RCC 7860 (cell line): Measurements from ENCODE around the gene HMCES.
A peak's percentile ranks its signal among the peaks of the same experiment; 100 is the strongest.

Experiments used
- DNase-seq: peaks from one replicate; pipeline ENCODE4 v3.0.0-alpha.2; 2015; ENCODE audit warnings: low spot score
- FAIRE-seq: peaks from 2 replicates; lab custom pipeline; 2012; peaks lifted over from hg19 to GRCh38; lab: Jason Lieb, UNC

HMCES gene

GRCh38 chr3:129291236-129291886 is 12.7 kb downstream of the HMCES start:
- DNase-seq (no peak), FAIRE-seq (no peak)

GRCh38 chr3:129295286-129295685 is 16.6 kb downstream of the HMCES start:
- no peak for DNase-seq
- FAIRE-seq = no peak

- FAIRE-seq = no peak
- DNase-seq = no peak
Observed at GRCh38 chr3:129304146-129304961, 25.7 kb downstream of the HMCES start.

- DNase-seq (no peak), FAIRE-seq (no peak)
Observed at GRCh38 chr3:129304962-129305222, 26.2 kb downstream of the HMCES start.

- no peak for DNase-seq
- no peak for FAIRE-seq
Observed at GRCh38 chr3:129305592-129306091, 27.0 kb downstream of the HMCES start.

- no peak for DNase-seq
- FAIRE-seq = no peak
Observed at GRCh38 chr3:129308636-129309035, 30.0 kb downstream of the HMCES start.

- FAIRE-seq (no peak), DNase-seq (no peak)
Observed at GRCh38 chr3:129310111-129311011, 31.7 kb downstream of the HMCES start.

GRCh38 chr3:129311054-129311902 is 32.6 kb downstream of the HMCES start:
- DNase-seq (no peak), FAIRE-seq (no peak)

- FAIRE-seq (no peak), DNase-seq (no peak)
Observed at GRCh38 chr3:129312021-129312639, 33.5 kb downstream of the HMCES start.

- no peak for FAIRE-seq
- no peak for DNase-seq
Observed at GRCh38 chr3:129312671-129313414, 34.2 kb downstream of the HMCES start.

GRCh38 chr3:129313415-129313664 is 34.7 kb downstream of the HMCES start:
- no peak for DNase-seq
- FAIRE-seq = no peak

GRCh38 chr3:129313665-129314385 is 35.2 kb downstream of the HMCES start:
- DNase-seq (peak; percentile 79), FAIRE-seq (peak; percentile 46)

- DNase-seq = peak; percentile 82
- no peak for FAIRE-seq
Observed at GRCh38 chr3:129314386-129315222, 35.9 kb downstream of the HMCES start.

GRCh38 chr3:129315223-129315997 is 36.7 kb downstream of the HMCES start:
- FAIRE-seq = no peak
- DNase-seq = no peak

- FAIRE-seq = no peak
Observed at GRCh38 chr3:129315998-129316247, 37.3 kb downstream of the HMCES start.

GRCh38 chr3:129316248-129317013 is 37.8 kb downstream of the HMCES start:
- DNase-seq (peak; percentile 60), FAIRE-seq (no peak)

More at GRCh38 chr3:129315998-129316247, 37.3 kb downstream of the HMCES start:
- no peak for DNase-seq
